Kidney (tissue), 14 donors: ENCODE data around the gene STX8. TPM values are rescaled to one million over a fixed set of nuclear protein-coding genes. Genes with fewer than 3 reads are reported as not detected.
"Not testable (repeated sequence)": the region's sequence is repeated elsewhere in the genome, so short reads cannot be mapped to it uniquely, and the experiment has no call there.

ENCODE experiments used
- DNase-seq, 5 donors: peaks; one replicate each; pipeline ENCODE4 v3.0.0-alpha.2; 2013 to 2020
- FAIRE-seq: peaks from 2 replicates; lab custom pipeline; 2012; peaks lifted over from hg19 to GRCh38; lab: Jason Lieb, UNC
- H3K27ac ChIP-seq, 2 donors: one replicate each; pipeline ENCODE4 v1.7.0; 2013; ENCODE audit warnings: low read depth in 2 of 2, low read length in 2 of 2, inconsistent platforms in 1 of 2
- H3K27me3 ChIP-seq: one replicate; pipeline ENCODE4 v1.7.1; 2013; ENCODE audit warnings: low read length, inconsistent platforms; ENCODE audit not compliant: control insufficient read depth, insufficient read depth
- H3K36me3 ChIP-seq, 3 donors: one replicate each; pipeline versions ENCODE4 v1.7.0 to v1.7.1; 2013; ENCODE audit warnings: low read length in 3 of 3, control low read depth in 1 of 3, inconsistent platforms in 1 of 3; ENCODE audit not compliant: insufficient read depth in 3 of 3, control insufficient read depth in 2 of 3
- H3K4me1 ChIP-seq, 3 donors: one replicate each; pipeline versions ENCODE4 v1.7.0 to v1.7.1; 2013; ENCODE audit warnings: low read length in 3 of 3, inconsistent platforms in 1 of 3, low read depth in 1 of 3; ENCODE audit not compliant: control insufficient read depth in 2 of 3, insufficient read depth in 2 of 3
- H3K4me3 ChIP-seq, 3 donors: one replicate each; pipeline versions ENCODE4 v1.7.0 to v1.8.1; 2013; ENCODE audit warnings: low read length in 3 of 3, control low read depth in 1 of 3, inconsistent platforms in 1 of 3
- H3K9ac ChIP-seq, 3 donors: one replicate each; pipeline versions ENCODE4 v1.7.0 to v1.7.1; 2013; ENCODE audit warnings: low read length in 3 of 3, control low read depth in 1 of 3, inconsistent platforms in 1 of 3
- H3K9me3 ChIP-seq, 3 donors: one replicate each; pipeline versions ENCODE4 v1.7.0 to v1.7.1; 2013; ENCODE audit warnings: low read length in 3 of 3, control low read depth in 1 of 3, inconsistent platforms in 1 of 3; ENCODE audit not compliant: control insufficient read depth in 2 of 3, insufficient read depth in 1 of 3
- CTCF ChIP-seq: IDR thresholded peaks from 3 replicates; pipeline ENCODE4 v1.5.1; 2012; ENCODE audit warnings: mild to moderate bottlenecking, moderate library complexity, borderline replicate concordance; ENCODE audit not compliant: insufficient read depth; ENCODE audit errors: extremely low read depth
- intact Hi-C: fragments of 100-400 bp; cut with DNase I; formaldehyde crosslinking; loops from one replicate; pipeline ENCODE4 v1.11.1; 2022
- polyA plus RNA-seq: library from polyadenylated mRNA; stranded (reverse); fragments of 350-450 nt; fragmentation: Illumina TruSeq; extraction: RNeasy Lipid Tissue Mini Kit (QIAGEN cat#74804); gene quantifications from one replicate; pipeline ENCODE4 v1.2.3, GENCODE V29; 2014; ENCODE audit warnings: low read depth, low replicate concordance; ENCODE audit not compliant: insufficient read depth
- total RNA-seq: library from RNA; stranded (reverse); fragmentation: NEBNext Ultra II Directional; extraction: Animal tissue kit (Norgen Biotek cat#: 25700); gene quantifications from one replicate; pipeline ENCODE4 v1.2.1, GENCODE V29; 2021
- donor health status: control.
- donor health status: control.
- donor health status: control.
- donor health status: control.
- donor health status: control.
- donor health status: DM: yes; HTN: yes; CAD: no.
- donor health status: Normal renal cell carcinoma (clear cell type).

STX8 gene
- total and polyA plus RNA-seq, 2 donors from 2014 or later = 67.2 to 127 TPM

- FAIRE-seq (no peak), DNase-seq (peak in 3 of 5 donors; percentile 34 to 75 (median 39))
- H3K36me3 ChIP-seq = no peaks in the 10 kb centered on the region
- H3K9me3 ChIP-seq = peaks cover 0 to 3% (median 0%) of the 10 kb centered on the region in 3 donors
- no peak overlapping the region for H3K27ac ChIP-seq
- no peak overlapping the region for H3K9ac ChIP-seq
- H3K4me1 ChIP-seq = peaks cover 0 to 5% (median 0%) of the 10 kb centered on the region in 3 donors
- no peak for TF ChIP-seq CTCF
- intact Hi-C loops = no loop called here
- no peaks in the 10 kb centered on the region for H3K27me3 ChIP-seq
- no peak overlapping the region for H3K4me3 ChIP-seq
Measured at GRCh38 chr17:9259419-9259818, 316.2 kb downstream of the STX8 start.

DNA sequence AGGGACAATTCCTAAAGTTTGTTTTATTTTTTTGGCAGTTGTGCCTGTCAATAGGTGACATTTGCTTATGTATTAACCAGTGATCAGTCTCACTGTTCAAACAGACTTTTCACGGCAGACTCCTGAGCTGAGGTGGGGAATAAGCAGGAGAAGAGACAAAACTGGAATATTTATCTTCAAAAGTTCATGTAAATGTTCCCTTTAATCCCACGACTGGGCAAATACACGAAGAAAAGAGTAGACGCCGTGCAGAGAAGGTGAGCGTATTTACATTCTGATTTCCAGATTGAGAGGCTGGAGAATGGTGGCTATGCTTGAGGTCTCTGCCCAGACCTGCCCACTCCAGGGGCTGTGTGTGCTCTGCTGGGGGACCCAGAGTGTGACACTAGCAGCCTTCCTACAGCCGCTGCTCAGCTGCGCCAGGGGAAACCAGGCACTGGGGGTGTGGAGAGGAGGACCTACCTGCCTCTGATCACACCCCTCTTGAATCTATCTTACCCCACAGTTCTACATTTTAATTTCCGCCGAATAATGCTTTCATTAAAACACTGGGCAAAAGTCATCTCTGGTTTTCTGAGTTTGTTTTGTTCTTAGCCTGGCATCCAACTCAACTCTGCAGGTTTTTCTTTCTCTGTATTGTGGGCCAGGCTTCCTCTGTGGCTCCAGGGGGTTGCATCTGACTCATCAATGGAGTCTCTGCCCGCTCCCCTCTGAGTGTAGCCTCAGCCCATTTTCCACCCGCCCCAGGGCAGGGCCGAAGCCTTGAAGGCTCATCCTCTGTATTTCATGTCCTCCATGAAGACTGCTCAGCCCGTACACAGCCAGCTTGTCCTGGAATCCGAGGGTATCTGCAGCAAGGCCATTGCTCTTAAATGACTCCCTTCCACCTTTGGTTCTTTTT is 317.3 kb downstream of the STX8 start:
- FAIRE-seq (no peak), DNase-seq (peak in 1 of 5 donors; percentile 32)
- no peaks in the 10 kb centered on the region for H3K9me3 ChIP-seq
- TF ChIP-seq CTCF = no peak
- H3K27ac ChIP-seq = no peak overlapping the region
- H3K4me3 ChIP-seq = no peak overlapping the region
- intact Hi-C loops = no loop called here
- no peaks in the 10 kb centered on the region for H3K27me3 ChIP-seq
- H3K9ac ChIP-seq = no peak overlapping the region
- peaks cover 0 to 5% (median 0%) of the 10 kb centered on the region in 3 donors for H3K4me1 ChIP-seq
- H3K36me3 ChIP-seq = no peaks in the 10 kb centered on the region

- H3K27ac ChIP-seq, H3K4me1 ChIP-seq, H3K36me3 ChIP-seq, H3K27me3 ChIP-seq, H3K9me3 ChIP-seq, FAIRE-seq, intact Hi-C loops, DNase-seq, H3K4me3 ChIP-seq, H3K9ac ChIP-seq: not testable (repeated sequence)
Measured at GRCh38 chr17:9257630-9257965, 318.0 kb downstream of the STX8 start.

DNA sequence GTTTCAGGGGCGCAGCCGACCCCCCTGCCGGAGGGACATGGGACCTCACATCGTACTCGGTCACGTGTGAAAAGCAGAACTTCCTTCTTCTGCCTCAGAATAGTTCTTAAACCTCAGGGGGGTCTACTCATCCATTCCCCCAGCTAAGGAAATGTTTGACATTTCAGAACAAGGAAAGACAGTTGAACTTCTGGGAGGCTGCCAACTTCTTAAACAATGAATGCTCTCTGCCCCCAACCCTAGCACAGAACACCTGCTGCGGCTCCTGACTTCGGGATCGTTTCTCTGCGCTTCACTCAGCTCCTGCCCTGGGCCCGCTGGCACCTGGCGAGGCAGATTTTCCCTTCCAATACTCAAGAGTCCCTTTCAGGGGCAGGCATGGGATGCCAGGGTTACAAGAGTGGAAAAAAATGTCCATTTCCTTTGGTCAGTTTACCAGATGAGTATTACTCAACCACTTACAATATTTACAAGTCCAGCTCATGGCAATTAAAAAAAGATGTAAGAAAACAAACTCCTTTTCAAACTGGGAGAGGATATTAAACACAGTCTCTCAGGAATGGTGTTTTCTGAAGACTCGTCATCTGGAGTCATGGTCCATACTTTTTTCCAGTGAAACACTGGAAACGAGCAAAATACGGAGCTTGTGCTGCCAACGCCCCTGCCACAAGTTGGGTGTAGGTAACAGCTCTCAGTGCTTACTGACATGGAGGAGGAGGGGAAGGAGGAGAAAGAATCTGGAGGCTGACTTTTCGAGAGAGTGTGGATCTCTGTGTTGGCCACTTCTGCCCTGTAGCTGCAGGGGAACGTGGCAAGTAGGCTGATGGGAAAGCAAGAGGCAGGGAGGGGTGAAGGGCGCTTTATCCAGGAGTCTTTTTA is 318.6 kb downstream of the STX8 start:
- FAIRE-seq (no peak), DNase-seq (peak in 1 of 5 donors; percentile 36)
- Histone ChIP-seq H3K27me3 (no peaks in the 10 kb centered on the region), H3K36me3 (no peaks in the 10 kb centered on the region), H3K4me1 (peaks cover 0 to 5% (median 0%) of the 10 kb centered on the region in 3 donors), H3K9ac (no peak overlapping the region), H3K4me3 (no peak overlapping the region), H3K9me3 (no peaks in the 10 kb centered on the region), H3K27ac (no peak overlapping the region)
- intact Hi-C loops = no loop called here
- no peak for TF ChIP-seq CTCF
